Measurements from ENCODE around the gene AATF. TPM values are rescaled to one million over a fixed set of nuclear protein-coding genes. Genes with fewer than 3 reads are reported as not detected.

Gene AATF
- total and polyA plus RNA-seq, 2 of the 8 experiments (the other 6 are each of a cell fraction or from before 2014, with no cell fraction given): 20.1 to 62.8 TPM

DNA sequence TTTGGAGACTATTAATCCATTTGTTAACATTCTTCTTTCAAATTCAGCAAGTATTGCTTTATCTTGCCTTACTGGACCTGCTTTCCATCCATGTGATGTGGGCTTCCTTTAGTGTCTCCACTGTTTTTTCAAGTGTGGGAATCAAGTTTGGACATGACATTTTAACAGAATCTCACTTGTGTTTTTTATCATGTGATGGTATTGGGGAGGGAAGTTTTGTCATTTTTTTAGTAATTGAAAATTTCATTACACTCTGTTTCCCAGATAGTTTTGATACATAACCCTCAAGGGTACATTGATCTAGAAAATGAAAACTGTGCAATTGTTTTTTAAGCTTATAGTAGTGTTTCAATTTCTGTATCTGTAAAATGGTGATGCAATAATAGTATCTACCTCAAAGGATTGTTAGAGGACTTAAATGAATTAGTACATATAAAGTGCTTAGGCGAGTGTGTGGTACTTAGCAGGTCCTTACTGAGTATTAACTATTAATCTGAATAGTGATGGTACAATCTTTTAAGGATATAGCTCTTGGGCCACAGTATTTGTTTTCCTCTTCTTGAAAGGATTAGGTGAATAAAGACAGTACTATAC is 27.3 kb downstream of the AATF start:
- Histone ChIP-seq H4K91ac (replicated peaks; ENCODE audit: insufficient read length, low read length) (no peak overlapping the region), H4K8ac (ENCODE audit: extremely low read depth, insufficient read depth, low read length) (no peak overlapping the region), H3K9ac (replicated peaks in 1 of 4; ENCODE audit: extremely low read depth in 1 of 4, low read depth in 3 of 4, low read length in 3 of 4) (no peak overlapping the region), H3K56ac (replicated peaks; ENCODE audit: insufficient read length, low read depth, low read length) (no peak overlapping the region), H3K27me3 (replicated peaks in 1 of 4; ENCODE audit: control insufficient read depth in 3 of 4, extremely low read depth in 1 of 4, insufficient read depth in 3 of 4, low read length in 3 of 4) (no peaks in the 10 kb centered on the region), H3K14ac (ENCODE audit: insufficient read length) (no peak overlapping the region), H2BK12ac (ENCODE audit: low read depth, low read length) (no peak overlapping the region), H2BK120ac (replicated peaks; ENCODE audit: low read depth, low read length) (no peak overlapping the region), H3K18ac (ENCODE audit: extremely low read depth, low read length) (no peak overlapping the region), H3K23ac (ENCODE audit: insufficient read length) (no peak overlapping the region), H3K79me1 (ENCODE audit: low read depth, low read length) (no peaks in the 10 kb centered on the region), H3K36me3 (ENCODE audit: control insufficient read depth in 2 of 4, insufficient read depth in 4 of 4, low read length in 3 of 4) (no peaks in the 10 kb centered on the region), H3K4me2 (ENCODE audit: insufficient read depth in 1 of 2, low read depth in 2 of 2, low read length in 2 of 2) (no peak overlapping the region), H3K4ac (replicated peaks; ENCODE audit: insufficient read length, low read depth, low read length) (no peak overlapping the region), H4K5ac (ENCODE audit: insufficient read length, low read depth, low read length) (no peak overlapping the region), H2BK15ac (ENCODE audit: low read length) (no peak overlapping the region), H3K4me3 (ENCODE audit: extremely low read depth in 1 of 4, insufficient read depth in 2 of 4, low read depth in 3 of 4, low read length in 4 of 4) (no peak overlapping the region), H2AFZ (ENCODE audit: low read length) (no peak overlapping the region), H3K79me2 (ENCODE audit: control insufficient read depth in 1 of 2, insufficient read depth in 2 of 2, low read length in 2 of 2) (peaks cover 0 to 27% of the 10 kb centered on the region in 2 experiments; a peak in 2 of 4 replicates), H2BK5ac (ENCODE audit: low read depth, low read length) (no peak overlapping the region), H4K20me1 (replicated peaks in 1 of 2; ENCODE audit: control insufficient read depth in 1 of 2, insufficient read depth in 2 of 2, low read length in 2 of 2) (peaks cover 0 to 3% of the 10 kb centered on the region in 2 experiments), H3K9me3 (ENCODE audit: insufficient read depth in 2 of 2, low read depth in 1 of 2, low read length in 1 of 2) (no peaks in the 10 kb centered on the region), H3K27ac (ENCODE audit: low read depth, low read length) (no peak overlapping the region), H3K4me1 (replicated peaks in 1 of 4; ENCODE audit: control insufficient read depth in 3 of 4, insufficient read depth in 4 of 4, low read length in 3 of 4) (0 out of 7 replicates have a peak, but pooled peaks cover 0 to 3% (median 0%) of the 10 kb centered on the region in 4 experiments), H2BK20ac (ENCODE audit: low read length) (no peak overlapping the region), H2AK5ac (ENCODE audit: low read depth, low read length) (no peak overlapping the region), H3K23me2 (ENCODE audit: low read depth, low read length) (no peaks in the 10 kb centered on the region)
- no peak for TF ChIP-seq CBX8 (IDR thresholded peaks at IDR 0.05; ENCODE audit: borderline replicate concordance, low read depth, low read length)
- no peak for TF ChIP-seq BCL11A (IDR thresholded peaks at IDR 0.05; ENCODE audit: low read depth in 2 of 2, low read length in 2 of 2)
- TF ChIP-seq YY1 (IDR thresholded peaks at IDR 0.05; ENCODE audit: low read depth, low read length): no peak
- TF ChIP-seq RXRA (IDR thresholded peaks at IDR 0.05; ENCODE audit: insufficient read depth, low read depth, low read length): no peak
- TF ChIP-seq BRCA1 (IDR thresholded peaks at IDR 0.05; ENCODE audit: low read depth, low read length): no peak
- no peak for TF ChIP-seq SIX5 (IDR thresholded peaks at IDR 0.05; ENCODE audit: low read depth, low read length)
- no peak for TF ChIP-seq POLR2AphosphoS5 (IDR thresholded peaks at IDR 0.05; ENCODE audit: low read depth, low read length)
- no peak for TF ChIP-seq ZNF274 (IDR thresholded peaks at IDR 0.05; ENCODE audit: borderline replicate concordance, extremely low read depth, low read length)
- TF ChIP-seq HDAC6 (IDR thresholded peaks at IDR 0.05; ENCODE audit: low read depth, low read length): no peak
- no peak for TF ChIP-seq TAF1 (IDR thresholded peaks at IDR 0.05; ENCODE audit: low read depth, low read length)
- no peak for TF ChIP-seq EP300 (IDR thresholded peaks at IDR 0.05; ENCODE audit: borderline replicate concordance in 1 of 2, low read depth in 2 of 2, low read length in 2 of 2)
- TF ChIP-seq RAD21 (IDR thresholded peaks at IDR 0.05 in 1 of 2, conservative IDR thresholded peaks at IDR 0.05 in 1 of 2; ENCODE audit: low read depth in 2 of 2, low read length in 2 of 2): no peak
- no peak for DNase-seq (ENCODE audit: low read depth in 1 of 2, low spot score in 2 of 2)
- CTCF ChIA-PET (ENCODE audit: partially characterized antibody): interaction anchor here (0.6 to 1.3 kb wide), 9 partner anchors 11 to 1428 kb away, joined by 3 to 5 read pairs (median 3); no protein-coding TSS in a partner anchor
- POLR2A ChIA-PET (ENCODE audit: partially characterized antibody): interaction anchor here (1.3 kb wide), 1 partner anchor 65 kb away, joined by 3 read pairs; no protein-coding TSS in a partner anchor
- no peak for FAIRE-seq
- WGBS, 2 experiments (ENCODE audit: extremely low coverage in 1 of 2, insufficient coverage in 1 of 2, insufficient read length in 1 of 2, insufficient replicate concordance in 2 of 2, low coverage in 1 of 2, low lambda C conversion rate in 2 of 2, missing lambda C conversion rate in 1 of 2): 82% methylated on average over 1 of the region's 1 CpG; no CpG with 5 or more reads in 1 of the 2 experiments

All from H1 (cell line).